ENCODE results near the gene RANBP9.

RANBP9 gene

GRCh38 chr6:13730704-13731103 is 19.1 kb upstream of the RANBP9 start:
- TF ChIP-seq FOXP2 (optimal IDR thresholded peaks at IDR 0.05; ENCODE audit: borderline replicate concordance, extremely low read depth, extremely low read length, insufficient read depth) (no peak), TAF1 (IDR thresholded peaks at IDR 0.05; ENCODE audit: borderline replicate concordance, insufficient read depth, low read length) (no peak), POLR2AphosphoS5 (IDR thresholded peaks at IDR 0.05; ENCODE audit: low read depth, low read length) (no peak), REST (IDR thresholded peaks at IDR 0.05; ENCODE audit: insufficient read depth in 1 of 2, low read depth in 2 of 2, low read length in 2 of 2) (no peak), SIN3A (IDR thresholded peaks at IDR 0.05; ENCODE audit: borderline replicate concordance, insufficient read depth, low read length) (no peak)

GRCh38 chr6:13729891-13730290 is 18.3 kb upstream of the RANBP9 start:
- TF ChIP-seq POLR2AphosphoS5 (IDR thresholded peaks at IDR 0.05; ENCODE audit: low read depth, low read length): no peak
- TF ChIP-seq REST (IDR thresholded peaks at IDR 0.05; ENCODE audit: insufficient read depth in 1 of 2, low read depth in 2 of 2, low read length in 2 of 2): no peak
- no peak for TF ChIP-seq FOXP2 (optimal IDR thresholded peaks at IDR 0.05; ENCODE audit: borderline replicate concordance, extremely low read depth, extremely low read length, insufficient read depth)
- TF ChIP-seq SIN3A (IDR thresholded peaks at IDR 0.05; ENCODE audit: borderline replicate concordance, insufficient read depth, low read length): no peak

- TF ChIP-seq POLR2AphosphoS5 (IDR thresholded peaks at IDR 0.05; ENCODE audit: low read depth, low read length) (no peak), SIN3A (IDR thresholded peaks at IDR 0.05; ENCODE audit: borderline replicate concordance, insufficient read depth, low read length) (no peak)
These were observed 13.9 kb upstream of the RANBP9 start for GRCh38 chr6:13725570-13725969.

DNA sequence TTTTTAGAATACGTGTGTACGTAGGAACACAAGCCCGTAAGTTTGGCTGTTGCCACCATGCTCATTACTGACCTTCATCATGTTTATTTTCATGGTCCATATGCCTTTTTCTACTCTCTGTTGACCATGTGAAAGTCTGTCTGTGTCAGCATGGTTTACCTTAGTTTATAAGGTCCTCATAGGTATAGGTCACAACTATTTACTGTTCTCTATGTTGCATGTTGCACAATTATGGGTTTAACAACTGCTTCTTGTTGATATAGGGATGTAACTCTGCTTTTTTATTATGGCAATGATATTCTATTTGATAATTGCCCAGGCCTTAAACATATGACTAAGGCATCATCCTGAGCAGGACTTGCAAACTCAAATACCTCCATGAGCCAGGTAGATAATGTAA is 13.4 kb upstream of the RANBP9 start:
- TF ChIP-seq REST (IDR thresholded peaks at IDR 0.05; ENCODE audit: insufficient read depth in 1 of 2, low read depth in 2 of 2, low read length in 2 of 2) (no peak), POLR2AphosphoS5 (IDR thresholded peaks at IDR 0.05; ENCODE audit: low read depth, low read length) (no peak), SIN3A (IDR thresholded peaks at IDR 0.05; ENCODE audit: borderline replicate concordance, insufficient read depth, low read length) (no peak), TAF1 (IDR thresholded peaks at IDR 0.05; ENCODE audit: borderline replicate concordance, insufficient read depth, low read length) (no peak)

DNA sequence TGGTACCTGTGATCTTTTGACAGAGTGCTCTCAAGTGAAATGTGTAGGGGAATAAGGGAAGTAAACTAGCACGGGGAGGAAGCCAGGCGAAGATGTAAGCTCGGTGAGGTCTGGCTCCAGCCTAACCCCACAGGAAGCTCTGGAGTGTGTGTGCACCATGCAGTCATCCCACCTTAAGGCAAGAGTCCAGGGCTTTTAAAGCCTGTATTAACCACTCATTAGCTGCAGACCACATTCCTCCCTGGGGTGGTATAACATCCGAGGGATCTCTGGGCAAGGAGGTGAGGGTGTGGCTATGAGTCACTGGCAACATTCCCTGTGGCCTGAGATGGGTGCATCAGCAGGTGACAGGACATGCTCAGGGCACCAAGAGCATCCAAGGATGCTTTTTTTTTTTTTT is 12.5 kb upstream of the RANBP9 start:
- TF ChIP-seq SIN3A (IDR thresholded peaks at IDR 0.05; ENCODE audit: borderline replicate concordance, insufficient read depth, low read length) (no peak), POLR2AphosphoS5 (IDR thresholded peaks at IDR 0.05; ENCODE audit: low read depth, low read length) (no peak), REST (IDR thresholded peaks at IDR 0.05; ENCODE audit: insufficient read depth in 1 of 2, low read depth in 2 of 2, low read length in 2 of 2) (no peak), TAF1 (IDR thresholded peaks at IDR 0.05; ENCODE audit: borderline replicate concordance, insufficient read depth, low read length) (no peak), FOXP2 (optimal IDR thresholded peaks at IDR 0.05; ENCODE audit: borderline replicate concordance, extremely low read depth, extremely low read length, insufficient read depth) (no peak)

Measured in PFSK-1 (cell line).